Measurements from ENCODE around the gene LIPC. TPM values are rescaled to one million over a fixed set of nuclear protein-coding genes. Genes with fewer than 3 reads are reported as not detected.

LIPC gene
- total and polyA plus RNA-seq, 2 of the 4 experiments (the other 2 are of a cell fraction), result 0.07 TPM; not detected in 1

- H2BK5ac ChIP-seq (ENCODE audit: low read depth, low read length, poor library complexity, severe bottlenecking), result no peak overlapping the region
- H4K91ac ChIP-seq (ENCODE audit: insufficient read depth, low read depth, low read length), result peak overlapping the region; percentile 54
- BruUV-seq (replicated peaks), result no TSS peak
- H3K79me1 ChIP-seq (ENCODE audit: low read depth in 1 of 2, low read length in 2 of 2), result no peaks in the 10 kb centered on the region
- H3K36me3 ChIP-seq (ENCODE audit: control insufficient read depth, insufficient read depth, low read length), result no peaks in the 10 kb centered on the region
- in situ Hi-C loops (cut with MboI; ENCODE audit: low sequenced_read_pairs) (no loop called here), dilution Hi-C loops (cut with HindIII; ENCODE audit: low sequenced_read_pairs, unreplicated experiment) (no loop called here), intact Hi-C loops (cut with micrococcal nuclease) (no loop called here)
- no peak for ATAC-seq (ENCODE audit: low read depth)
- peaks cover 17% of the 10 kb centered on the region for H3K9me1 ChIP-seq (ENCODE audit: insufficient read depth, low read length)
- no peak for DNase-seq
- no peak overlapping the region for H4K8ac ChIP-seq (ENCODE audit: low read depth in 2 of 2, low read length in 2 of 2)
- no peak overlapping the region for H2AFZ ChIP-seq (replicated peaks; ENCODE audit: low read length, poor library complexity)
- H3K14ac ChIP-seq (replicated peaks; ENCODE audit: low read depth, low read length), result peak overlapping the region; percentile 33; the same call in 1 of the 2 replicates
- peak overlapping the region; percentile 75; the same call in 1 of the 2 replicates for H2BK20ac ChIP-seq (ENCODE audit: low read depth, low read length)
- no CpG with 5 or more reads among the region's 3 CpGs for WGBS, 2 experiments (ENCODE audit: extremely low coverage in 2 of 2, insufficient read length in 1 of 2)
- no peak overlapping the region for H2AK9ac ChIP-seq (replicated peaks; ENCODE audit: low read depth, low read length, poor library complexity)
- H4K20me1 ChIP-seq (ENCODE audit: insufficient read depth, low read length), result no peaks in the 10 kb centered on the region; the same call in 1 of the 2 replicates
- no peak overlapping the region for H3K56ac ChIP-seq (ENCODE audit: extremely low read depth, insufficient read depth, low read length)
- ChIA-PET CTCF (interaction anchor here (0.7 kb wide), 1 partner anchor 19 kb away, joined by 4 read pairs; no protein-coding TSS in a partner anchor), POLR2A (ENCODE audit: unreplicated experiment) (interaction anchor here (0.7 kb wide), 1 partner anchor 129 kb away, joined by 3 read pairs; no protein-coding TSS in a partner anchor)
- peaks cover 2% of the 10 kb centered on the region; the same call in 1 of the 2 replicates for H3K9me3 ChIP-seq (ENCODE audit: control insufficient read depth, insufficient read depth, low read length)
- TF ChIP-seq CEBPB (IDR thresholded peaks at IDR 0.05; ENCODE audit: low read depth, low read length), result no peak
- TF ChIP-seq BHLHE40 (IDR thresholded peaks at IDR 0.05; ENCODE audit: low read depth, low read length), result no peak
- no peak for TF ChIP-seq RCOR1 (IDR thresholded peaks at IDR 0.05; ENCODE audit: insufficient replicate concordance, low read length)
- TF ChIP-seq, protein P1, sequence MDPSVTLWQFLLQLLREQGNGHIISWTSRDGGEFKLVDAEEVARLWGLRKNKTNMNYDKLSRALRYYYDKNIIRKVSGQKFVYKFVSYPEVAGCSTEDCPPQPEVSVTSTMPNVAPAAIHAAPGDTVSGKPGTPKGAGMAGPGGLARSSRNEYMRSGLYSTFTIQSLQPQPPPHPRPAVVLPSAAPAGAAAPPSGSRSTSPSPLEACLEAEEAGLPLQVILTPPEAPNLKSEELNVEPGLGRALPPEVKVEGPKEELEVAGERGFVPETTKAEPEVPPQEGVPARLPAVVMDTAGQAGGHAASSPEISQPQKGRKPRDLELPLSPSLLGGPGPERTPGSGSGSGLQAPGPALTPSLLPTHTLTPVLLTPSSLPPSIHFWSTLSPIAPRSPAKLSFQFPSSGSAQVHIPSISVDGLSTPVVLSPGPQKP (IDR thresholded peaks at IDR 0.05; ENCODE audit: borderline replicate concordance, low read depth, low read length), result no peak
- no peak for TF ChIP-seq CHD1 (IDR thresholded peaks at IDR 0.05; ENCODE audit: low read depth, low read length)
- no peak for TF ChIP-seq RAD21 (IDR thresholded peaks at IDR 0.05; ENCODE audit: low read length)
- no peak for TF ChIP-seq MAZ (IDR thresholded peaks at IDR 0.05; ENCODE audit: borderline replicate concordance, low read depth, low read length)
- no peak for TF ChIP-seq MAFK (IDR thresholded peaks at IDR 0.05; ENCODE audit: low read depth, low read length)
- TF ChIP-seq POLR2A (IDR thresholded peaks at IDR 0.05; ENCODE audit: low read depth, low read length), result no peak
- no peak for TF ChIP-seq SMC3 (IDR thresholded peaks at IDR 0.05; ENCODE audit: low read depth, low read length)
- TF ChIP-seq MXI1 (IDR thresholded peaks at IDR 0.05; ENCODE audit: borderline replicate concordance, low read depth, low read length), result no peak
- TF ChIP-seq RFX5 (IDR thresholded peaks at IDR 0.05; ENCODE audit: low read depth, low read length), result no peak
- peak overlapping the region; percentile 48; the same call in 1 of the 3 replicates for H2BK15ac ChIP-seq (ENCODE audit: low read depth, low read length)
- no peak overlapping the region for H3K18ac ChIP-seq (ENCODE audit: low read depth, low read length)
- H3K4ac ChIP-seq (ENCODE audit: low read depth, low read length), result peak overlapping the region; percentile 78
- H2BK120ac ChIP-seq (ENCODE audit: low read depth, low read length), result peak overlapping the region; percentile 65
- H2AK5ac ChIP-seq (ENCODE audit: low read depth, low read length), result peak overlapping the region; percentile 88; the same call in 1 of the 2 replicates
- no peaks in the 10 kb centered on the region for H3K27me3 ChIP-seq (ENCODE audit: control insufficient read depth, insufficient read depth, low read length)
- no peak overlapping the region for H3K23ac ChIP-seq (ENCODE audit: low read depth, low read length)
- H3K4me2 ChIP-seq (ENCODE audit: low read depth, low read length), result no peak overlapping the region
- H3K27ac ChIP-seq (ENCODE audit: insufficient read depth, low read length), result no peak overlapping the region
- no peak overlapping the region for H3K9ac ChIP-seq (ENCODE audit: low read depth, low read length)
- no peak overlapping the region for H4K5ac ChIP-seq (ENCODE audit: low read depth, low read length)
- H3K4me1 ChIP-seq (ENCODE audit: control insufficient read depth, insufficient read depth, low read length), result peaks cover 11% of the 10 kb centered on the region
- no peak overlapping the region for H3K4me3 ChIP-seq (ENCODE audit: insufficient read depth, low read depth, low read length)
Measured at GRCh38 chr15:58460872-58461271, 29.1 kb downstream of the LIPC start.

All from IMR-90 (cell line).